Measurements from ENCODE around the gene GJB2.

- TF ChIP-seq POLR2AphosphoS5 (IDR thresholded peaks at IDR 0.05) (no peak), POLR2A (IDR thresholded peaks at IDR 0.05) (no peak), EP300 (IDR thresholded peaks at IDR 0.05) (no peak)
- TF ChIP-seq, protein P1, sequence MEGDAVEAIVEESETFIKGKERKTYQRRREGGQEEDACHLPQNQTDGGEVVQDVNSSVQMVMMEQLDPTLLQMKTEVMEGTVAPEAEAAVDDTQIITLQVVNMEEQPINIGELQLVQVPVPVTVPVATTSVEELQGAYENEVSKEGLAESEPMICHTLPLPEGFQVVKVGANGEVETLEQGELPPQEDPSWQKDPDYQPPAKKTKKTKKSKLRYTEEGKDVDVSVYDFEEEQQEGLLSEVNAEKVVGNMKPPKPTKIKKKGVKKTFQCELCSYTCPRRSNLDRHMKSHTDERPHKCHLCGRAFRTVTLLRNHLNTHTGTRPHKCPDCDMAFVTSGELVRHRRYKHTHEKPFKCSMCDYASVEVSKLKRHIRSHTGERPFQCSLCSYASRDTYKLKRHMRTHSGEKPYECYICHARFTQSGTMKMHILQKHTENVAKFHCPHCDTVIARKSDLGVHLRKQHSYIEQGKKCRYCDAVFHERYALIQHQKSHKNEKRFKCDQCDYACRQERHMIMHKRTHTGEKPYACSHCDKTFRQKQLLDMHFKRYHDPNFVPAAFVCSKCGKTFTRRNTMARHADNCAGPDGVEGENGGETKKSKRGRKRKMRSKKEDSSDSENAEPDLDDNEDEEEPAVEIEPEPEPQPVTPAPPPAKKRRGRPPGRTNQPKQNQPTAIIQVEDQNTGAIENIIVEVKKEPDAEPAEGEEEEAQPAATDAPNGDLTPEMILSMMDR (IDR thresholded peaks at IDR 0.05): no peak
These were observed 27.1 kb downstream of the GJB2 start for GRCh38 chr13:20165417-20166257.

Measured in gastroesophageal sphincter (tissue), 3 donors.